HL-60 (cell line): ENCODE results near the gene CBFA2T2.

Experiments used
- DNase-seq, 2 experiments: peaks; one replicate each; pipeline ENCODE4 v3.0.0-alpha.2; 2010 to 2020; ENCODE audit warnings: low read depth in 1 of 2, low spot score in 1 of 2
- H3K27ac ChIP-seq: fragments of 250-450 bp; sonication (Bioruptor Pico); replicated peaks from 2 replicates; pipeline ENCODE4 v1.5.1; 2020; ENCODE audit warnings: mild to moderate bottlenecking, moderate library complexity
- H3K27me3 ChIP-seq: fragments of 250-450 bp; sonication (Bioruptor Pico); 2 replicates; pipeline ENCODE4 v1.5.1; 2021; ENCODE audit warnings: mild to moderate bottlenecking, moderate library complexity; ENCODE audit not compliant: insufficient read depth, poor library complexity, severe bottlenecking
- H3K4me3 ChIP-seq: replicated peaks from 2 replicates; pipeline ENCODE4 v1.5.1; 2011; ENCODE audit warnings: mild to moderate bottlenecking, control low read depth, low read length; ENCODE audit not compliant: insufficient read depth
- CTCF ChIP-seq: IDR thresholded peaks from one replicate; pipeline ENCODE4 v1.5.1; 2011; ENCODE audit warnings: low read length, control low read depth, inconsistent platforms; ENCODE audit not compliant: insufficient read depth
- GABPA ChIP-seq: IDR thresholded peaks from 2 replicates; pipeline ENCODE4 v1.6.1; 2012; ENCODE audit warnings: low read depth
- POLR2AphosphoS5 ChIP-seq: IDR thresholded peaks from 2 replicates; pipeline ENCODE4 v1.6.1; 2012; ENCODE audit warnings: low read depth
- REST ChIP-seq: IDR thresholded peaks from 2 replicates; pipeline ENCODE4 v1.6.1; 2012; ENCODE audit warnings: low read depth; ENCODE audit not compliant: insufficient replicate concordance
- SPI1 ChIP-seq: IDR thresholded peaks from 2 replicates; pipeline ENCODE4 v1.6.1; 2012; ENCODE audit warnings: low read depth, mild to moderate bottlenecking, borderline replicate concordance

The CBFA2T2 gene

GRCh38 chr20:33470866-33471265 lies 19.0 kb upstream of the CBFA2T2 start:
- no peak for DNase-seq
- Histone ChIP-seq H3K27ac (no peak overlapping the region), H3K27me3 (no peaks in the 10 kb centered on the region), H3K4me3 (no peak overlapping the region)
- no peak for TF ChIP-seq GABPA
- no peak for TF ChIP-seq REST
- no peak for TF ChIP-seq CTCF
- no peak for TF ChIP-seq POLR2AphosphoS5
- TF ChIP-seq SPI1 = no peak

- no peaks in the 10 kb centered on the region for H3K27me3 ChIP-seq
- DNase-seq = no peak
- no peak for TF ChIP-seq GABPA
- no peak for TF ChIP-seq REST
- no peak for TF ChIP-seq CTCF
- no peak for TF ChIP-seq SPI1
- TF ChIP-seq POLR2AphosphoS5 = no peak
- no peak overlapping the region for H3K4me3 ChIP-seq
- no peak overlapping the region for H3K27ac ChIP-seq
Observed at GRCh38 chr20:33472868-33473435, 16.9 kb upstream of the CBFA2T2 start.

- Histone ChIP-seq H3K4me3 (no peak overlapping the region), H3K27me3 (no peaks in the 10 kb centered on the region), H3K27ac (no peak overlapping the region)
- no peak for TF ChIP-seq GABPA
- no peak for TF ChIP-seq CTCF
- TF ChIP-seq REST = no peak
- peak in 1 of 2 experiments; percentile 42 for DNase-seq
Observed at GRCh38 chr20:33474097-33474873, 15.6 kb upstream of the CBFA2T2 start.
